Liver (tissue), 3 donors: Measurements from ENCODE around the gene CEMP1.

ENCODE experiments used
- EGR1 ChIP-seq, 2 donors: IDR thresholded peaks; 2 replicates each; pipeline ENCODE4 v1.6.1; 2016 to 2018; ENCODE audit warnings: antibody characterized with exemption in 2 of 2, low read depth in 2 of 2
- JUND ChIP-seq, 2 donors: IDR thresholded peaks; 2 replicates each; pipeline ENCODE4 v1.6.1; 2016; ENCODE audit warnings: antibody characterized with exemption in 2 of 2
- SP1 ChIP-seq: IDR thresholded peaks from 2 replicates; pipeline ENCODE4 v1.6.1; 2018; ENCODE audit warnings: antibody characterized with exemption, mild to moderate bottlenecking
- TAF1 ChIP-seq: conservative IDR thresholded peaks from 2 replicates; pipeline ENCODE4 v1.6.1; 2016; ENCODE audit warnings: antibody characterized with exemption, mild to moderate bottlenecking
- YY1 ChIP-seq: IDR thresholded peaks from 2 replicates; pipeline ENCODE4 v1.6.1; 2016; ENCODE audit warnings: antibody characterized with exemption, mild to moderate bottlenecking
- TF ChIP-seq, protein P1 (sequence below): IDR thresholded peaks from 2 replicates; pipeline ENCODE4 v1.6.1; 2016; ENCODE audit warnings: antibody characterized with exemption
- TF ChIP-seq, protein P2 (sequence below): fragments of 150-350 bp; IDR thresholded peaks from 2 replicates; pipeline ENCODE4 v1.5.1; 2017; ENCODE audit warnings: improper control_type of control experiment, low read depth, low read length; ENCODE audit not compliant: missing input control
- TF ChIP-seq, protein P3 (sequence below): IDR thresholded peaks from 2 replicates; pipeline ENCODE4 v1.6.1; 2016; ENCODE audit warnings: antibody characterized with exemption
- donor health status: healthy.
- donor health status: healthy.

DNA sequence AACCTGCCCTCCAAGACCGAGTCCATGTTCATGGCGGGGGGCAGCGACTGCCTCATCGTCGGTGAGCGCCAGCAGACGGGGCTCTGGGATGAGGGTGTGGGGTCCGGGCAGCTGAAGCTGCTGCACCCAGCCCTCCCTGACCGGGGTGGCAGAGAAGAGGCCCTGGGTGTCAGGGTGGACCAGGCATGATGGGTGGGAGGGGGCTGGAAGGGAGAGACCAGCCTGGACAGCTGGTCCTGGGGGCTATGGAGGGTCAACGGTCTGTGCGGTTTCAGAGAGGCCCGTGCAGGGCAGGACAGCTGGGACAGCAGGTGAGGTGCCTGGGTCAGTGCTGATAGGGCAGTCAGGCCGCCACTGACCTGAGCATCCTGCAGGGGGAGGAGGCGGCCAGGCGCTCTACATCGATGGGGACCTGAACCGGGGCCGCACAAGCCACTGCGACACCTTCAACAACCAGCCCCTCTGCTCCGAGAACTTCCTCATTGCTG, 30.7 kb downstream of the CEMP1 start:
- TF ChIP-seq, protein P1, sequence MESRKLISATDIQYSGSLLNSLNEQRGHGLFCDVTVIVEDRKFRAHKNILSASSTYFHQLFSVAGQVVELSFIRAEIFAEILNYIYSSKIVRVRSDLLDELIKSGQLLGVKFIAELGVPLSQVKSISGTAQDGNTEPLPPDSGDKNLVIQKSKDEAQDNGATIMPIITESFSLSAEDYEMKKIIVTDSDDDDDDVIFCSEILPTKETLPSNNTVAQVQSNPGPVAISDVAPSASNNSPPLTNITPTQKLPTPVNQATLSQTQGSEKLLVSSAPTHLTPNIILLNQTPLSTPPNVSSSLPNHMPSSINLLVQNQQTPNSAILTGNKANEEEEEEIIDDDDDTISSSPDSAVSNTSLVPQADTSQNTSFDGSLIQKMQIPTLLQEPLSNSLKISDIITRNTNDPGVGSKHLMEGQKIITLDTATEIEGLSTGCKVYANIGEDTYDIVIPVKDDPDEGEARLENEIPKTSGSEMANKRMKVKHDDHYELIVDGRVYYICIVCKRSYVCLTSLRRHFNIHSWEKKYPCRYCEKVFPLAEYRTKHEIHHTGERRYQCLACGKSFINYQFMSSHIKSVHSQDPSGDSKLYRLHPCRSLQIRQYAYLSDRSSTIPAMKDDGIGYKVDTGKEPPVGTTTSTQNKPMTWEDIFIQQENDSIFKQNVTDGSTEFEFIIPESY, result no peak
- TF ChIP-seq, protein P2, sequence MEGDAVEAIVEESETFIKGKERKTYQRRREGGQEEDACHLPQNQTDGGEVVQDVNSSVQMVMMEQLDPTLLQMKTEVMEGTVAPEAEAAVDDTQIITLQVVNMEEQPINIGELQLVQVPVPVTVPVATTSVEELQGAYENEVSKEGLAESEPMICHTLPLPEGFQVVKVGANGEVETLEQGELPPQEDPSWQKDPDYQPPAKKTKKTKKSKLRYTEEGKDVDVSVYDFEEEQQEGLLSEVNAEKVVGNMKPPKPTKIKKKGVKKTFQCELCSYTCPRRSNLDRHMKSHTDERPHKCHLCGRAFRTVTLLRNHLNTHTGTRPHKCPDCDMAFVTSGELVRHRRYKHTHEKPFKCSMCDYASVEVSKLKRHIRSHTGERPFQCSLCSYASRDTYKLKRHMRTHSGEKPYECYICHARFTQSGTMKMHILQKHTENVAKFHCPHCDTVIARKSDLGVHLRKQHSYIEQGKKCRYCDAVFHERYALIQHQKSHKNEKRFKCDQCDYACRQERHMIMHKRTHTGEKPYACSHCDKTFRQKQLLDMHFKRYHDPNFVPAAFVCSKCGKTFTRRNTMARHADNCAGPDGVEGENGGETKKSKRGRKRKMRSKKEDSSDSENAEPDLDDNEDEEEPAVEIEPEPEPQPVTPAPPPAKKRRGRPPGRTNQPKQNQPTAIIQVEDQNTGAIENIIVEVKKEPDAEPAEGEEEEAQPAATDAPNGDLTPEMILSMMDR, result no peak
- TF ChIP-seq EGR1 (IDR thresholded peaks at IDR 0.05; ENCODE audit: low read depth in 2 of 2) (no peak), SP1 (no peak), YY1 (no peak), TAF1 (no peak), JUND (IDR thresholded peaks at IDR 0.05) (no peak)
- TF ChIP-seq, protein P3, sequence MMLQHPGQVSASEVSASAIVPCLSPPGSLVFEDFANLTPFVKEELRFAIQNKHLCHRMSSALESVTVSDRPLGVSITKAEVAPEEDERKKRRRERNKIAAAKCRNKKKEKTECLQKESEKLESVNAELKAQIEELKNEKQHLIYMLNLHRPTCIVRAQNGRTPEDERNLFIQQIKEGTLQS, result no peak
